Measurements from ENCODE around the gene GPX5. TPM values are rescaled to one million over a fixed set of nuclear protein-coding genes. Genes with fewer than 3 reads are reported as not detected.

The GPX5 gene
- total RNA-seq, 1 experiment from 2014 or later: not detected

DNA sequence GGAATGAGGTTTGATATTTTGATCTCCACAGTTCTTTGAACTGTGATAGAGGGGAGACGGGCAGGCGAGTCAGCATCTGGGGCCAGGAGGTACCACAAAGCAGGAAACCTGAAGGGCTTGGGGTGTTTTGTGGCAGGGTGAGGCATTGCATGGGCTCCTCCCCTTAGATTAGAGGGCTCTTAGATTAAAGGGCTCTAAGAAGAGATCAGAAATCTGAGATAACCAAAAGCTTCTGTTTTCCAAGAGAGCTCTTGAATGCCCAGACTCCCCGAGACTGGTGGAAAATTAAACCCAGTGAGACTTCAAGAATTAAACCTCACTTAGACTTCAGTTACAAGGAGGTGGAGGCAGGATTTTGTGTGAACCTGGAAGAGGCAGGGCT is 2.4 kb upstream of the GPX5 start:
- no peaks in the 10 kb centered on the region for H3K4me1 ChIP-seq (ENCODE audit: low read length)
- DNase-seq: peak; percentile 54

DNA sequence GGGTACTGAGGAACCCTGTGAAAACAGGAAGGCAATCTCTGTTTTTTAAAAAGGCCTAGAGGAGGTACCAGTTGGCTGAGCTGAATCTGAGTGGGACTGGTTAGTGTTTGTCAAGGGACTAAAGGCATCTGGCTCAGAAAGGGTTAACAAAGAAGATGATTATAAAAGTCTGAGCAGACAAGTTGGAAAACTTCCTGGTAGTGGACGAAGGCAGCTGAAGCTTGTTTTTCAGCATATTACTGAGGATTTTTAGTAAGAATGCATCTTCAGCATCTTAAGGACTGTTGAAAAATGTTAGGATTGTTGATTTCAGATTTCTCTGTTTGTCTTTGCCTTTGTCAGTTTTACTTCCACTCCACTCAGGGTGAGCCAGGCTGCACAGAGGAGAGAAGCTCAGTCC is 5.1 kb downstream of the GPX5 start:
- H4K20me1 ChIP-seq (ENCODE audit: insufficient read depth, low read depth, low read length): no peaks in the 10 kb centered on the region
- no peak overlapping the region for H3K9ac ChIP-seq (ENCODE audit: low read length)
- H3K9me2 ChIP-seq (replicated peaks; ENCODE audit: insufficient read depth, low read length): no peaks in the 10 kb centered on the region
- H3K4me2 ChIP-seq (ENCODE audit: low read depth, low read length, poor library complexity, severe bottlenecking): no peak overlapping the region
- no peaks in the 10 kb centered on the region for H3K79me2 ChIP-seq (ENCODE audit: low read length)
- H3K27me3 ChIP-seq (ENCODE audit: low read length): no peaks in the 10 kb centered on the region
- no peak overlapping the region for H3K27ac ChIP-seq (ENCODE audit: low read length)
- H3K4me1 ChIP-seq (ENCODE audit: low read length): no peaks in the 10 kb centered on the region
- H3K4me3 ChIP-seq (ENCODE audit: low read length): no peak overlapping the region
- no peaks in the 10 kb centered on the region for H3K9me3 ChIP-seq (ENCODE audit: low read length)
- no peaks in the 10 kb centered on the region for H3K36me3 ChIP-seq (ENCODE audit: insufficient read depth, low read length)
- no peak overlapping the region for H2AFZ ChIP-seq (ENCODE audit: low read length)
- no peak for DNase-seq

More for the DNA sequence above, 2.4 kb upstream of the GPX5 start:
- H3K9me3 ChIP-seq (ENCODE audit: low read length): no peaks in the 10 kb centered on the region
- no peaks in the 10 kb centered on the region for H3K79me2 ChIP-seq (ENCODE audit: low read length)
- H2AFZ ChIP-seq (ENCODE audit: low read length): no peak overlapping the region
- no peaks in the 10 kb centered on the region for H4K20me1 ChIP-seq (ENCODE audit: insufficient read depth, low read depth, low read length)
- H3K4me3 ChIP-seq (ENCODE audit: low read length): no peak overlapping the region
- no peak overlapping the region for H3K4me2 ChIP-seq (ENCODE audit: low read depth, low read length, poor library complexity, severe bottlenecking)
- H3K9ac ChIP-seq (ENCODE audit: low read length): no peak overlapping the region
- H3K36me3 ChIP-seq (ENCODE audit: insufficient read depth, low read length): no peaks in the 10 kb centered on the region
- H3K27ac ChIP-seq (ENCODE audit: low read length): no peak overlapping the region
- no peaks in the 10 kb centered on the region for H3K27me3 ChIP-seq (ENCODE audit: low read length)
- H3K9me2 ChIP-seq (replicated peaks; ENCODE audit: insufficient read depth, low read length): no peaks in the 10 kb centered on the region

DNA sequence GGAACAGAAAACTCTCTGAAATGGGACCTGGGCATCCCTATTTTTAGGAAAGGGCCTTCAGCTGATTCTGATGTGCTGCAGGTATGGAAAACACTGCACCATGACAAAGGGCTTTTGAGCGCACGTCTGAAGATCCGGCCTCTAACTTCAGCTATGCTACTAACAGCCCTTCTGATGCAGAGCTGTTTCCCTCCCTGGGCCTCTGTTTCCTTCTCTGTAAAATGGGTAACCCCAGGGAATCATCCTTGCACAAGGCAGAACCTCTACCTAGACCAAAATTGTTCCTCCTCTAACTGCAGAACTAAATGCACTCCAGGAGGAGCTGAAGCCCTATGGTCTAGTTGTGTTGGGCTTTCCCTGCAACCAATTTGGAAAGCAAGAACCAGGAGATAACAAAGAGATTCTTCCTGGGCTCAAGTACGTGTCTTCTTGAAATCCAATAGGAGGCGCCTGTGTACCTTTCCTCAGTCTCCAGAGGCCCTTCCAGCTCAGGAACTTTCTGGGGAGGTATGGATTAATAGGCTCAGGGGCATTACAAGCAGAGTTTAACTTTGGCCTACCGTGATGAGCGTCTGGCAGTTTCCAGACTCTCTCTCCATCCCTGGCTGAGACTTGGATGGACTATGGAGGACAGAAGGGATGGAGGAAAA is 5.9 kb downstream of the GPX5 start:
- Histone ChIP-seq H3K27me3 (ENCODE audit: low read length) (no peaks in the 10 kb centered on the region), H3K9me2 (replicated peaks; ENCODE audit: insufficient read depth, low read length) (no peaks in the 10 kb centered on the region), H4K20me1 (ENCODE audit: insufficient read depth, low read depth, low read length) (no peaks in the 10 kb centered on the region), H3K4me1 (ENCODE audit: low read length) (no peaks in the 10 kb centered on the region), H3K27ac (ENCODE audit: low read length) (no peak overlapping the region), H3K9ac (ENCODE audit: low read length) (no peak overlapping the region), H3K4me3 (ENCODE audit: low read length) (no peak overlapping the region), H3K4me2 (ENCODE audit: low read depth, low read length, poor library complexity, severe bottlenecking) (no peak overlapping the region), H3K36me3 (ENCODE audit: insufficient read depth, low read length) (no peaks in the 10 kb centered on the region), H2AFZ (ENCODE audit: low read length) (no peak overlapping the region), H3K79me2 (ENCODE audit: low read length) (no peaks in the 10 kb centered on the region), H3K9me3 (ENCODE audit: low read length) (no peaks in the 10 kb centered on the region)
- no peak for DNase-seq

DNA sequence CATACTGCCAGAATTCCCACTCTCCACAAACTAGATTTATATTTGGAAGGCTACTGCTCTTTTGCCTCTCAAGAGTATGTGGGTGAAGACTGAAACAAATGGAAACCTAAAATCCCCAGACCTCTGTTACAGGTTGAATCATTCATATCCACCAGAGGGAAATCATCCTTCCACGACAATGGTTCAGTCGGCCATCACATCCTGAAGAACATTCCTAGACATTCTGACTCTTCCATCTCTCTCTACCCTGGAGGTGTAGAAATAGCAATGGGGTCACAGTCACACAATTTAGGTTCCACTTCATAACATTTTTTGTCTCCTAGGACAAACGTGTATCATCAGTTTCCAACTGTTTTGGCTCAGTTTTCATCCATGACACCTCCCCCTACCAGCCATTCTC is 8.6 kb downstream of the GPX5 start:
- no peak overlapping the region for H2AFZ ChIP-seq (ENCODE audit: low read length)
- no peak overlapping the region for H3K4me3 ChIP-seq (ENCODE audit: low read length)
- H3K9me3 ChIP-seq (ENCODE audit: low read length): no peaks in the 10 kb centered on the region
- no peak overlapping the region for H3K27ac ChIP-seq (ENCODE audit: low read length)
- no peak overlapping the region for H3K9ac ChIP-seq (ENCODE audit: low read length)
- no peaks in the 10 kb centered on the region for H3K4me1 ChIP-seq (ENCODE audit: low read length)
- H3K27me3 ChIP-seq (ENCODE audit: low read length): no peaks in the 10 kb centered on the region
- no peaks in the 10 kb centered on the region for H4K20me1 ChIP-seq (ENCODE audit: insufficient read depth, low read depth, low read length)
- DNase-seq: no peak
- H3K4me2 ChIP-seq (ENCODE audit: low read depth, low read length, poor library complexity, severe bottlenecking): no peak overlapping the region
- no peaks in the 10 kb centered on the region for H3K9me2 ChIP-seq (replicated peaks; ENCODE audit: insufficient read depth, low read length)
- H3K79me2 ChIP-seq (ENCODE audit: low read length): no peaks in the 10 kb centered on the region
- no peaks in the 10 kb centered on the region for H3K36me3 ChIP-seq (ENCODE audit: insufficient read depth, low read length)

DNA sequence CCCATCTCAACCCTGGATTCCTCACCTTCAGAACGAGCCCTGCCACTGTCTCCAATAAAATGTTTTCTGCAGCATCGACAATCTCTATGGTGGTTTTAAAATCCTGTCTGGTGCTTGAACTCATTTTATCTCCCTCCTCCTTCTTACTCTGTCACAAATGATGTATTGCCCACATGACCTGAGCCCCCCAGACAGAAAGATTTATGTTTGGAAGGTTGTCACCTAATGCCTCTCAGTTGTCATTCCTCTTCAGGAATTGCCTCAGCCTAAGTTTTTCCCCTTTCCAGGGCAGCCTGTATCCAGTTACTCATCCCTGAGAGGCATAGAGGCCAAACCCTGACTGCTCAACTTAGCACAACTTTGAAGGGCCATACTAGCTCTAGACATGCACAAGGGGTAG is 9.2 kb downstream of the GPX5 start:
- H3K9me3 ChIP-seq (ENCODE audit: low read length): no peaks in the 10 kb centered on the region
- no peaks in the 10 kb centered on the region for H3K9me2 ChIP-seq (replicated peaks; ENCODE audit: insufficient read depth, low read length)
- H3K79me2 ChIP-seq (ENCODE audit: low read length): no peaks in the 10 kb centered on the region
- no peaks in the 10 kb centered on the region for H3K36me3 ChIP-seq (ENCODE audit: insufficient read depth, low read length)
- no peaks in the 10 kb centered on the region for H3K27me3 ChIP-seq (ENCODE audit: low read length)
- no peak overlapping the region for H3K4me2 ChIP-seq (ENCODE audit: low read depth, low read length, poor library complexity, severe bottlenecking)
- no peaks in the 10 kb centered on the region for H3K4me1 ChIP-seq (ENCODE audit: low read length)
- H3K4me3 ChIP-seq (ENCODE audit: low read length): no peak overlapping the region
- no peak for DNase-seq
- no peak overlapping the region for H3K27ac ChIP-seq (ENCODE audit: low read length)
- no peak overlapping the region for H2AFZ ChIP-seq (ENCODE audit: low read length)
- H4K20me1 ChIP-seq (ENCODE audit: insufficient read depth, low read depth, low read length): no peaks in the 10 kb centered on the region
- H3K9ac ChIP-seq (ENCODE audit: low read length): no peak overlapping the region

DNA sequence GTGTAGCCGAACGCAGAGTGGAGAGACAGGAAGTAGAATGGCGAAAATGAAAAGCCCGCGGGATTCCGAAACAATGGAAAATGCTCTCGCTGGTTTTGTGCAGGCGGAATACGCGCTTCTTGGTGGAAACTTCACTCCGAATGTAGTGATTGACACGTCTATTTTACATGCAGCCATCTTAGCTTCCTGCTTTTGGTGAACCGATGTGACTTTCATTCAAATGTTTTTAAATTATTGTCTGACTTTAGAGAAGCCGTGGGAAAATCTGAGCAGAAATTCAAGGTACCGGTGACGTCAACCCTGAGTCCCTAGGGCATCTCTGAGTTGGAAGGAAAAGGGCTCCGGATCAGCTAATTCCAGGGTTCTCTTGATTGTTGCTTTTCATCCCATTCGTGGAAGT is 11.4 kb downstream of the GPX5 start:
- H3K36me3 ChIP-seq (ENCODE audit: insufficient read depth, low read length): no peaks in the 10 kb centered on the region
- no peaks in the 10 kb centered on the region for H3K4me1 ChIP-seq (ENCODE audit: low read length)
- H3K9ac ChIP-seq (ENCODE audit: low read length): no peak overlapping the region
- H3K4me3 ChIP-seq (ENCODE audit: low read length): no peak overlapping the region
- DNase-seq: no peak
- H3K9me3 ChIP-seq (ENCODE audit: low read length): no peaks in the 10 kb centered on the region
- H3K4me2 ChIP-seq (ENCODE audit: low read depth, low read length, poor library complexity, severe bottlenecking): no peak overlapping the region
- no peak overlapping the region for H2AFZ ChIP-seq (ENCODE audit: low read length)
- no peaks in the 10 kb centered on the region for H3K27me3 ChIP-seq (ENCODE audit: low read length)
- H4K20me1 ChIP-seq (ENCODE audit: insufficient read depth, low read depth, low read length): no peaks in the 10 kb centered on the region
- H3K9me2 ChIP-seq (replicated peaks; ENCODE audit: insufficient read depth, low read length): no peaks in the 10 kb centered on the region
- H3K79me2 ChIP-seq (ENCODE audit: low read length): no peaks in the 10 kb centered on the region
- H3K27ac ChIP-seq (ENCODE audit: low read length): no peak overlapping the region

DNA sequence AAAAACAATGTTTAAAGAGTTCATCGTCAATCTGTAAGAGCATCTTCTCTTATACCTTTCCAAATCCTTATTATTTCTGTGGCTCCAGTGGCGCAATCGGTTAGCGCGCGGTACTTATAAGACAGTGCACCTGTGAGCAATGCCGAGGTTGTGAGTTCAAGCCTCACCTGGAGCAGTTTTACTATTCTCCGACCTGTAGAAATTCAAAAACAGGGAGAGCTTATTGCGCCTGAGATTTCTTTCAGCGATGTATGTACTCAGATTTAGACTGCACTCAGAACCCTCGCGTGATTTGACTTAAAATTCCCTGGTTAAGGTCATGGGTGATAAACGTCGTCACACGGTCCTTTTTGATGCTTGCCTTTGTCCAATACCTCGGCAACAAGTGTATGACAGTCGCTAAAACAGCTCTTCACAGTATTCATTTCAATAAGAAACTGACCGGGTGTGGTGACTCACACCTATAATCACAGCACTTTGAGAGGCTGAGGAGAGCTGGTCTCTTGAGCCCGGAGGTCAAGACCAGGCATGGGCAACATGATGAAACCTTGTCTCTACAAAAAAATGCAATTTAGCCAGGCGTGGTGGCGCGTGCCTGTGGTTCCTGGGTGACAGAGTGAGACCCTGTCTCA is 11.9 kb downstream of the GPX5 start:
- Histone ChIP-seq H4K20me1 (ENCODE audit: insufficient read depth, low read depth, low read length) (no peaks in the 10 kb centered on the region), H3K9me3 (ENCODE audit: low read length) (no peaks in the 10 kb centered on the region), H3K4me2 (ENCODE audit: low read depth, low read length, poor library complexity, severe bottlenecking) (peak overlapping the region; percentile 11), H3K4me1 (ENCODE audit: low read length) (peaks cover 1% of the 10 kb centered on the region), H3K9ac (ENCODE audit: low read length) (no peak overlapping the region), H2AFZ (ENCODE audit: low read length) (no peak overlapping the region), H3K4me3 (ENCODE audit: low read length) (no peak overlapping the region), H3K27ac (ENCODE audit: low read length) (no peak overlapping the region), H3K27me3 (ENCODE audit: low read length) (no peaks in the 10 kb centered on the region), H3K36me3 (ENCODE audit: insufficient read depth, low read length) (no peaks in the 10 kb centered on the region), H3K79me2 (ENCODE audit: low read length) (no peaks in the 10 kb centered on the region), H3K9me2 (replicated peaks; ENCODE audit: insufficient read depth, low read length) (no peaks in the 10 kb centered on the region)
- no peak for DNase-seq

DNA sequence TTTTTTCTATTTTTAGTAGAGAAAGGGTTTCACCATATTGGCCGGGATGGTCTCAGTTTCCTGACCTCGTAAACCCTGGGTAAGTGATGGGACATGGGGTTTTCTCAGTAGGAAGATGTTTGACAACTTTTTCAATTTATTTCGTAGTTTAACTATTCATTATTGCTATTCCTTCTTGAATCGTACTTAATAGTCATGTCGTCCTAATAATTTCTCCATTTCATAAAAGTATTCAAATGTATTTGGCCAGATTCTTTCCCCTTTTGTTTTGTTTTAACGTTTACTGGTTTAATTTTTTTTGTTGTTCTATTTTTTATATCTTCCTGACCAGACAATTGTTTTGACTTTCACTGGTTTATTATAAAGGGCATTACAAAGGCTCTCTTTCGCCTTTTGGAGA is 16.3 kb downstream of the GPX5 start:
- no peak overlapping the region for H2AFZ ChIP-seq (ENCODE audit: low read length)
- peaks cover 19% of the 10 kb centered on the region for H3K4me1 ChIP-seq (ENCODE audit: low read length)
- no peaks in the 10 kb centered on the region for H3K36me3 ChIP-seq (ENCODE audit: insufficient read depth, low read length)
- no peaks in the 10 kb centered on the region for H3K79me2 ChIP-seq (ENCODE audit: low read length)
- no peaks in the 10 kb centered on the region for H3K9me2 ChIP-seq (replicated peaks; ENCODE audit: insufficient read depth, low read length)
- no peak overlapping the region for H3K9ac ChIP-seq (ENCODE audit: low read length)
- H3K27ac ChIP-seq (ENCODE audit: low read length): no peak overlapping the region
- H4K20me1 ChIP-seq (ENCODE audit: insufficient read depth, low read depth, low read length): no peaks in the 10 kb centered on the region
- no peak for DNase-seq
- H3K9me3 ChIP-seq (ENCODE audit: low read length): no peaks in the 10 kb centered on the region
- H3K27me3 ChIP-seq (ENCODE audit: low read length): no peaks in the 10 kb centered on the region
- peak overlapping the region; percentile 68; the same call in 1 of the 2 replicates for H3K4me3 ChIP-seq (ENCODE audit: low read length)
- H3K4me2 ChIP-seq (ENCODE audit: low read depth, low read length, poor library complexity, severe bottlenecking): peak overlapping the region; percentile 75

All from Karpas-422 (cell line).